NCI-H1436 (cell line): ENCODE data around the gene FRMD5.

ENCODE experiments used
- DNase-seq: peaks from one replicate; lab custom pipeline; 2025; lab: John Stamatoyannopoulos, UW

The FRMD5 gene

GRCh38 chr15:43974852-43975251 lies 220.2 kb downstream of the FRMD5 start:
- DNase-seq = no peak

DNA sequence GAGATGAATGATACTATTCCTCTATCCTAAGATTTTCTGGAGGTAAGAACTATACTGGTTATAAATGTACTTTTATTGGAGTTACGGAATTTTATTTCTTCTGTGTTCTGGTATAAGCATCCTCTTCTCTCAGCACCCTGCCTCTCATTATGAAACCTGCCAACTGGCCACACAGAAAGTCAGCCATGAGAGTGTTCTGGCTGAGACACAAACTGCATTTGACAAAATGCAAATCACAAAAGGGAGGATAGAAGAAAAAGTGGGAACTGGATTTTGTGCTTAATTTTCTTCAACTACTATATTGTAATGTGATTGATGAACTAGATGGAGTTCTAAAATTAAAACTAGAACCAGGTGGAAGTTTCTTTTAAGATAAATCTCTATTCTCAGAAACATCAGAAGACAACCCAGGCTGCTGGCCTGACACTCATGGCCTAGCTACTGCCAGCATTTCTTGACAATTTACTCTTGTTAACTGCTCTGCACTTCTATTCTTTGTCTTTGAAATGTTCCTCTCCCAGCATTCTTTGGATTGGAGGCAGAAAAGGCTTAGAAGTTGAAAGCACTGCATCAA lies 225.2 kb downstream of the FRMD5 start:
- DNase-seq = no peak

- DNase-seq = no peak
Measured at GRCh38 chr15:43968551-43968950, 226.5 kb downstream of the FRMD5 start.

GRCh38 chr15:43966646-43967045 lies 228.4 kb downstream of the FRMD5 start:
- no peak for DNase-seq

GRCh38 chr15:43958861-43959330 lies 236.2 kb downstream of the FRMD5 start:
- DNase-seq = no peak

DNA sequence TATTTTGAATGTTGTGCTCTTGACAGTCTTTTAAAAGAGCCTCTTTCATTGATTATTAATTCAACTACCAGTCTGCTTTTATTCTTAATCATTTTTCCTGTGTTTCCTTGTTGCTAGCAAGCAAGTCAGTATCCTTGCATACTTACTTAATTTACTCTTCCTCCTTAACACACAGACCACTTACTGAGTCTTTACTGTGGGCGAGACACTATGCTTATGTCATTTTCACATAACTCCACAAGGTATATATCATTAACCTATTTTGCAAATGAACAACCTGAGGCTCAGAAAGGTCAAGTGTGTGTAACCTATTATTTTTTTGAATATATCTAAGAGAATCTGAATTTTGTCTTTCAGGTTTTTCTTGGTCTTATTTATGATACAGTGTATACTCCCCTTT lies 237.3 kb downstream of the FRMD5 start:
- DNase-seq = no peak

GRCh38 chr15:43955140-43955539 lies 239.9 kb downstream of the FRMD5 start:
- no peak for DNase-seq

GRCh38 chr15:43954181-43954621 lies 240.9 kb downstream of the FRMD5 start:
- no peak for DNase-seq

GRCh38 chr15:43953402-43953801 lies 241.7 kb downstream of the FRMD5 start:
- DNase-seq = no peak

GRCh38 chr15:43950531-43950930 lies 244.5 kb downstream of the FRMD5 start:
- no peak for DNase-seq

GRCh38 chr15:43948691-43949325 lies 246.3 kb downstream of the FRMD5 start:
- DNase-seq = no peak

DNA sequence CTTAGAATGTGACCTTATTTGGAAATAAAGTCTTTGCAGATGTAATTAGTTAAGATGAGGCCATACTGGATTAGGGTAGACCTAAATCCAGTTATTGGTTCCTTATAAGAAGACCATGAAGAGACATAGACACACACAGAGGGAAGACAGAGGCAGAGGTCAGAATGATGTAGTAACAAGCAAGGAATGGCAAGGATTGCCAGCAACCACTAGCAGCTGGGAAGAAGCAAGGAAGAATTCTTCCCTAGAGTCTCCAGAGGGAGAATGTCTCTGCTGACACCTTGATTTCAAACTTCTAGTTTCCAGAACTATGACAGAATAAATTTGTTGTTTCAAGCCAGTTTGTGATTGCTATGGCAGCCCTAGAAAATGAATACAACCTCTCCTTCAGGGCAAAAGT lies 251.6 kb downstream of the FRMD5 start:
- DNase-seq = no peak

- DNase-seq = no peak
Measured at GRCh38 chr15:43942194-43942593, 252.9 kb downstream of the FRMD5 start.

GRCh38 chr15:43941555-43941954 lies 253.5 kb downstream of the FRMD5 start:
- no peak for DNase-seq

GRCh38 chr15:43941071-43941470 lies 254.0 kb downstream of the FRMD5 start:
- no peak for DNase-seq

GRCh38 chr15:43939070-43939469 lies 256.0 kb downstream of the FRMD5 start:
- DNase-seq = no peak

GRCh38 chr15:43934480-43934879 lies 260.6 kb downstream of the FRMD5 start:
- no peak for DNase-seq

GRCh38 chr15:43932907-43933306 lies 262.2 kb downstream of the FRMD5 start:
- DNase-seq = peak; percentile 12

GRCh38 chr15:43931790-43932435 lies 263.2 kb downstream of the FRMD5 start:
- no peak for DNase-seq

- DNase-seq = no peak
Measured at GRCh38 chr15:43931119-43931518, 264.0 kb downstream of the FRMD5 start.

GRCh38 chr15:43930556-43930955 lies 264.5 kb downstream of the FRMD5 start:
- DNase-seq = no peak

DNA sequence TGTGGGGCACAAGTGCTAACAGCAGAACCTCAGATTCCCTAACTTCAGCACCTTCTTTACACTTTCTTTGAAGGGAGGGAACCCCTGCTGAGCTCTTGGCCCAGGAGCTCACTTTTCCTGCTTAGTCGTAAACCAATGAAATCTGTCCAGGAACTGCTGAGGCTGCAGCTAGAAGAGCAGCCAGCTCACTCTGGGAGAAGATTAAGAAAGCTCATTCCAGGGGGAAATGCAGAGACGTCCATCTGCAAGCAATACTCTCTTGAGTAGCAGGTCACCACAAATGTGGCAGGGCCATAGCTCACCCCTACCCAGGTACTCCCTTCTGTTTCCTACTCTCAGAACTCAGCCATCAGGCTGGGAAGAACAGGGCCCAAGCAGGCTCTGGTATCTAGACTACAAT lies 265.0 kb downstream of the FRMD5 start:
- no peak for DNase-seq

DNA sequence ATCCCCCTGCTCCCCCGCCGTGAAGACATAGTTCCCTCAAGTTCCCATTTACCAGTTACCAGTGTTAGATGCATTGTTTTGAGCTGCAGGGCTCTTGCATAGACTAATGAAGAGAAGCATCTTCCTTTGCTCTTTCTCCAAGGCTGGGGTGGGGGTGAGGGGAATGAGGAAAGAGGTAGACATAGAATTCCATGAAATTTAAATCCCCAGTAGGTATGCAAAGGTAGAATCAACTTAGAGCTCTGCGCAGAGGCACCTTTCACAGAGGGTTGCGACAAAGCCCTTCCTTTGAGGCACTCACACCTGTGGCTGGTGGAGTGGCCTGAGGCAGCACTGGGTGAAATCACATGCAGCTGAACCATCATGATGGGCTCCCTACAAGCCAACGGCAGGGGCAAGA lies 266.9 kb downstream of the FRMD5 start:
- DNase-seq = no peak
